HS-5 (cell line): ENCODE measurements around the gene DEGS2.

Experiments used
- DNase-seq: peaks from one replicate; pipeline ENCODE4 v3.0.0-alpha.2; 2012; ENCODE audit warnings: low read depth

Gene DEGS2

GRCh38 chr14:100132161-100132902, 27.1 kb downstream of the DEGS2 start:
- DNase-seq, result no peak

GRCh38 chr14:100131181-100131580, 28.3 kb downstream of the DEGS2 start:
- no peak for DNase-seq

GRCh38 chr14:100130521-100130920, 28.9 kb downstream of the DEGS2 start:
- DNase-seq, result no peak

GRCh38 chr14:100129161-100129589, 30.3 kb downstream of the DEGS2 start:
- no peak for DNase-seq

GRCh38 chr14:100128688-100129087, 30.8 kb downstream of the DEGS2 start:
- DNase-seq, result no peak

- no peak for DNase-seq
These were observed 31.5 kb downstream of the DEGS2 start for GRCh38 chr14:100127853-100128455.

- no peak for DNase-seq
These were observed 33.0 kb downstream of the DEGS2 start for GRCh38 chr14:100126401-100126800.

- no peak for DNase-seq
These were observed 34.8 kb downstream of the DEGS2 start for GRCh38 chr14:100124551-100125088.

- no peak for DNase-seq
These were observed 35.8 kb downstream of the DEGS2 start for GRCh38 chr14:100123618-100124017.

GRCh38 chr14:100122481-100123223, 36.8 kb downstream of the DEGS2 start:
- no peak for DNase-seq

- no peak for DNase-seq
These were observed 37.6 kb downstream of the DEGS2 start for GRCh38 chr14:100121643-100122480.

- DNase-seq, result no peak
These were observed 38.7 kb downstream of the DEGS2 start for GRCh38 chr14:100120522-100121269.

GRCh38 chr14:100119251-100119650, 40.2 kb downstream of the DEGS2 start:
- DNase-seq, result no peak

GRCh38 chr14:100118396-100119011, 40.9 kb downstream of the DEGS2 start:
- DNase-seq, result no peak

- no peak for DNase-seq
These were observed 41.6 kb downstream of the DEGS2 start for GRCh38 chr14:100117633-100118395.

- DNase-seq, result no peak
These were observed 42.4 kb downstream of the DEGS2 start for GRCh38 chr14:100117026-100117425.

GRCh38 chr14:100116134-100116533, 43.3 kb downstream of the DEGS2 start:
- DNase-seq, result no peak

GRCh38 chr14:100115726-100116125, 43.7 kb downstream of the DEGS2 start:
- no peak for DNase-seq

GRCh38 chr14:100115236-100115635, 44.2 kb downstream of the DEGS2 start:
- DNase-seq, result no peak
